GM12878 (cell line): ENCODE measurements around the gene PPP1R9B. TPM values are rescaled to one million over a fixed set of nuclear protein-coding genes. Genes with fewer than 3 reads are reported as not detected.

Experiments used
- ATAC-seq: fragments of 200-7000 bp; cut with Tn5 transposase; 3 replicates; pipeline ENCODE4 v1.9.1; 2020; ENCODE audit warnings: mild to moderate bottlenecking, moderate library complexity
- BruUV-seq: library from RNA; stranded (reverse); fragments of 400-500 nt; replicated peaks from 2 replicates; lab custom pipeline; 2021; lab: Mats Ljungman, UMichigan
- CTCF ChIA-PET: fragments of 300-600 bp; sonication (Branson Sonifier 250); formaldehyde crosslinking; extraction: SDS; loops from one replicate; lab custom pipeline; 2021; ENCODE audit warnings: inconsistent platforms; lab: Yijun Ruan, JAX
- POLR2A ChIA-PET: fragments of 350-600 bp; formaldehyde crosslinking; extraction: SDS; loops from one replicate; lab custom pipeline; 2021; ENCODE audit warnings: inconsistent platforms; lab: Charles Lee
- RAD21 ChIA-PET: fragments of 300-600 bp; sonication (Branson Sonifier 250); formaldehyde crosslinking; loops from one replicate; lab custom pipeline; 2023; ENCODE audit warnings: antibody characterized with exemption; ENCODE audit not compliant: unreplicated experiment; lab: Charles Lee
- SMC1A ChIA-PET: fragments of 300-600 bp; sonication (Branson Sonifier 250); formaldehyde crosslinking; loops from one replicate; lab custom pipeline; 2023; ENCODE audit not compliant: unreplicated experiment, uncharacterized antibody; lab: Charles Lee
- DNase-seq: peaks from one replicate; pipeline ENCODE4 v3.0.0-alpha.2; 2011; ENCODE audit warnings: low read depth, low spot score
- FAIRE-seq: peaks from 3 replicates; lab custom pipeline; 2011; peaks lifted over from hg19 to GRCh38; lab: Jason Lieb, UNC
- H2AFZ ChIP-seq: 2 replicates; pipeline ENCODE4 v1.6.0; 2011; ENCODE audit warnings: low read depth, low read length, control low read depth; ENCODE audit not compliant: control insufficient read depth
- H3K27ac ChIP-seq: 2 replicates; pipeline ENCODE4 v1.5.1; 2011; ENCODE audit warnings: control low read depth; ENCODE audit not compliant: control insufficient read depth, insufficient read depth
- H3K27me3 ChIP-seq, 2 experiments: replicated peaks in 1 of 2; 2 replicates each; pipeline versions ENCODE4 v1.6.0 to v1.6.1; 2011; ENCODE audit warnings: low read length in 1 of 2; ENCODE audit not compliant: control insufficient read depth in 2 of 2, insufficient read depth in 2 of 2
- H3K36me3 ChIP-seq, 2 experiments: 2 replicates each; pipeline ENCODE4 v1.5.1; 2011; ENCODE audit warnings: low read length in 1 of 2; ENCODE audit not compliant: control insufficient read depth in 2 of 2, insufficient read depth in 2 of 2
- H3K4me1 ChIP-seq: 2 replicates; pipeline ENCODE4 v1.6.1; 2011; ENCODE audit warnings: mild to moderate bottlenecking, low read length, moderate library complexity, mixed read lengths; ENCODE audit not compliant: control insufficient read depth, insufficient read depth
- H3K4me2 ChIP-seq: 2 replicates; pipeline ENCODE4 v1.6.0; 2011; ENCODE audit warnings: control low read depth; ENCODE audit not compliant: control insufficient read depth, insufficient read depth
- H3K4me3 ChIP-seq: fragments of 200-600 bp; sonication (generic); 2 replicates; pipeline ENCODE4 v1.5.1; 2016
- H3K79me2 ChIP-seq: 2 replicates; pipeline ENCODE4 v1.6.0; 2011; ENCODE audit warnings: low read length; ENCODE audit not compliant: control insufficient read depth, insufficient read depth
- H3K9ac ChIP-seq: 2 replicates; pipeline ENCODE4 v1.8.0; 2011; ENCODE audit warnings: low read length, control low read depth, mixed read lengths; ENCODE audit not compliant: control insufficient read depth, insufficient read depth
- H3K9me3 ChIP-seq: replicated peaks from 3 replicates; pipeline ENCODE4 v1.5.1; 2011; ENCODE audit warnings: mild to moderate bottlenecking, low read length; ENCODE audit not compliant: control insufficient read depth, insufficient read depth
- H4K20me1 ChIP-seq: 2 replicates; pipeline ENCODE4 v1.6.0; 2011; ENCODE audit not compliant: control insufficient read depth, insufficient read depth
- BMI1 ChIP-seq: fragments of 450-650 bp; IDR thresholded peaks from 2 replicates; pipeline ENCODE4 v1.6.1; 2016; ENCODE audit warnings: mild to moderate bottlenecking, moderate library complexity, borderline replicate concordance
- CREB1 ChIP-seq: IDR thresholded peaks from 2 replicates; pipeline ENCODE4 v1.6.1; 2012; ENCODE audit warnings: low read depth, mild to moderate bottlenecking, inconsistent platforms
- NR2F1 ChIP-seq: fragments of 450-650 bp; conservative IDR thresholded peaks from 2 replicates; pipeline ENCODE4 v1.6.1; 2017; ENCODE audit warnings: mild to moderate bottlenecking
- RAD51 ChIP-seq: fragments of 450-650 bp; IDR thresholded peaks from 2 replicates; pipeline ENCODE4 v1.6.1; 2016; ENCODE audit warnings: moderate library complexity, mild to moderate bottlenecking, inconsistent platforms
- SUPT20H ChIP-seq: IDR thresholded peaks from 2 replicates; pipeline ENCODE4 v1.6.1; 2011; ENCODE audit warnings: low read depth, mild to moderate bottlenecking, low read length, moderate library complexity, borderline replicate concordance; ENCODE audit not compliant: control insufficient read depth
- YY1 ChIP-seq: IDR thresholded peaks from 2 replicates; pipeline ENCODE4 v1.6.1; 2011; ENCODE audit warnings: low read depth, mild to moderate bottlenecking, low read length
- ZNF274 ChIP-seq: IDR thresholded peaks from one replicate; pipeline ENCODE4 v1.8.0; 2011; ENCODE audit not compliant: insufficient read length, insufficient read depth
- WGBS: methylation state at CpG from one replicate; pipeline ENCODE4 v1.1.6; 2016; ENCODE audit warnings: low lambda C conversion rate; ENCODE audit not compliant: insufficient replicate concordance, insufficient coverage; ENCODE audit errors: missing lambda C conversion rate; 5-methylcytosine and 5-hydroxymethylcytosine counted together
- in situ Hi-C: fragments of 300-500 bp; cut with MboI; formaldehyde crosslinking; loops from 9 replicates; pipeline ENCODE4 v1.14.3; 2018; ENCODE audit warnings: mixed read lengths
- intact Hi-C: fragments of 100-400 bp; cut with micrococcal nuclease; formaldehyde crosslinking; loops from one replicate; pipeline ENCODE4 v1.14.2; 2022; ENCODE audit not compliant: unreplicated experiment
- polyA plus RNA-seq, 11 experiments: library from polyadenylated mRNA; depleted of rRNA in 4 of 11; unstranded in 6 of 11; stranded (reverse) in 5 of 11; fragments of >200 nt; fragmentation: Nextera tagmentation in 4 of 11; fragmentation: Illumina TruSeq in 1 of 11; extraction: Ambion mirVana in 4 of 11; extraction: Trizol in 1 of 11; gene quantifications; 1 replicate in 1 of 11; 2 replicates in 10 of 11; pipeline versions ENCODE4 v1.2.1 to v1.2.3, GENCODE V29; 2011 to 2016; ENCODE audit warnings: inconsistent platforms in 2 of 11, missing spikeins in 2 of 11, low read depth in 1 of 11
- total RNA-seq, 4 experiments: library from RNA; depleted of rRNA in 3 of 4; stranded (reverse); fragments of >200 nt in 3 of 4; fragmentation: Illumina TruSeq in 1 of 4; extraction: Trizol in 1 of 4; gene quantifications; 2 replicates each; pipeline versions ENCODE4 v1.2.1 to v1.2.3, GENCODE V29; 2013 to 2021

Gene PPP1R9B
- total and polyA plus RNA-seq, 10 of the 15 experiments (the other 5 are each of a cell fraction or from before 2014, with no cell fraction given): 0.20 to 107 (median 37.5) TPM

DNA sequence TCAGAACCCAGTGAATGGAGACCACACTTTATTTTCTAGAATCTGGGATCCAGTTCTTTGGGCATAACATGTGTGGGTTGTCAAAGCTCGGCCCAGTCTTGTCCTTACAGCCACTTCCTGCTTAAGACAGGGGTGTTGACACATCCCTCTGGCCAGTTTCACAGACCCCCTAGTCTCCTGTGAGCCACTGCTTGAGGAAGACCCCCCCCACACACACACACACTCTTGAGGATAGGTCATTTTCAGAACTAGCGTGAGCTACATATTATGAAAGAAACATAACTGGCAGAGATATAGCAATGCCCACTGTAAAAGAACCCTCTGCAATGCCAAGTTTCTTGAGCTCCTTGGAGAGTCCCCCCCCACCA lies 58.6 kb downstream of the PPP1R9B start:
- ChIA-PET RAD21 (interaction anchor here (0.6 kb wide), 1 partner anchor 108 kb away, joined by 3 read pairs; no protein-coding TSS in a partner anchor), POLR2A (interaction anchor here (0.6 to 1.5 kb wide), 2 partner anchors 70 to 415 kb away, joined by 4 to 10 read pairs; no protein-coding TSS in a partner anchor), SMC1A (interaction anchor here (1.6 to 3.7 kb wide), 3 partner anchors 23 to 205 kb away, joined by 5 to 23 read pairs (median 5); no protein-coding TSS in a partner anchor), CTCF (interaction anchor here (0.6 to 5.7 kb wide), 19 partner anchors 12 to 800 kb away, joined by 3 to 64 read pairs (median 6); partner anchors contain the start of genes COL1A1, ITGA3 and PPP1R9B)
- Histone ChIP-seq H3K27ac (no peak overlapping the region), H3K4me1 (peaks cover 17% of the 10 kb centered on the region), H3K27me3 (no peaks in the 10 kb centered on the region), H2AFZ (no peak overlapping the region), H3K36me3 (no peaks in the 10 kb centered on the region), H3K79me2 (no peaks in the 10 kb centered on the region), H3K4me3 (no peak overlapping the region), H3K9me3 (no peaks in the 10 kb centered on the region), H4K20me1 (no peaks in the 10 kb centered on the region), H3K9ac (no peak overlapping the region), H3K4me2 (no peak overlapping the region)
- WGBS: 23% methylated on average over 2 of the region's 2 CpGs
- FAIRE-seq: no peak
- DNase-seq: no peak
- BruUV-seq: no TSS peak
- intact Hi-C loops: no loop called here
- TF ChIP-seq NR2F1: no peak
- TF ChIP-seq RAD51: no peak
- no peak for TF ChIP-seq SUPT20H
- no peak for TF ChIP-seq CREB1
- TF ChIP-seq ZNF274: no peak
- TF ChIP-seq BMI1: no peak
- no peak for TF ChIP-seq YY1
- no peak for ATAC-seq
- in situ Hi-C loops: loop anchor here (5.0 kb wide), 1 partner anchor 65 kb away; no protein-coding TSS in a partner anchor
